HepG2 (cell line): ENCODE results near the gene TMEM217. TPM values are rescaled to one million over a fixed set of nuclear protein-coding genes. Genes with fewer than 3 reads are reported as not detected.

Experiments
- BRD4 ChIP-seq: sonication (generic); formaldehyde crosslinking; IDR thresholded peaks from 2 replicates; pipeline ENCODE4 v1.4.0; 2020; ENCODE audit warnings: missing genetic modification reagents
- GZF1 ChIP-seq: sonication (generic); formaldehyde crosslinking; IDR thresholded peaks from 2 replicates; pipeline ENCODE4 v1.5.1; 2020; ENCODE audit warnings: mild to moderate bottlenecking, missing genetic modification reagents
- JARID2 ChIP-seq: sonication (generic); formaldehyde crosslinking; IDR thresholded peaks from 2 replicates; pipeline ENCODE4 v1.8.1; 2023; ENCODE audit warnings: missing genetic modification reagents, inconsistent platforms; ENCODE audit not compliant: insufficient replicate concordance
- MYNN ChIP-seq: sonication (generic); formaldehyde crosslinking; IDR thresholded peaks from 2 replicates; pipeline ENCODE4 v1.4.0; 2020; ENCODE audit warnings: mild to moderate bottlenecking, low read depth, missing genetic modification reagents
- NR2F6 ChIP-seq, 2 experiments: IDR thresholded peaks; 2 replicates each; pipeline ENCODE4 v1.6.1; 2016; ENCODE audit warnings: antibody characterized with exemption in 1 of 2, mild to moderate bottlenecking in 1 of 2
- SIN3A ChIP-seq: IDR thresholded peaks from 2 replicates; pipeline ENCODE4 v1.6.1; 2011; ENCODE audit warnings: low read depth, mild to moderate bottlenecking, control low read depth, low read length, borderline replicate concordance
- SNRNP70 ChIP-seq: fragments of 200-400 bp; formaldehyde crosslinking; IDR thresholded peaks from 2 replicates; pipeline ENCODE4 v1.6.1; 2017; ENCODE audit warnings: mild to moderate bottlenecking, low read depth, low read length, moderate library complexity
- STAT6 ChIP-seq: sonication (generic); formaldehyde crosslinking; IDR thresholded peaks from 2 replicates; pipeline ENCODE4 v1.4.0; 2020; ENCODE audit warnings: missing genetic modification reagents, mild to moderate bottlenecking, borderline replicate concordance
- THAP9 ChIP-seq: sonication (generic); formaldehyde crosslinking; IDR thresholded peaks from 2 replicates; pipeline ENCODE4; 2020; ENCODE audit warnings: missing genetic modification reagents, mild to moderate bottlenecking, borderline replicate concordance
- ZFP36L1 ChIP-seq: sonication (generic); formaldehyde crosslinking; IDR thresholded peaks from 2 replicates; pipeline ENCODE4 v1.8.0; 2022; ENCODE audit warnings: mild to moderate bottlenecking, missing genetic modification reagents, moderate library complexity
- ZHX1 ChIP-seq: sonication (generic); formaldehyde crosslinking; IDR thresholded peaks from 2 replicates; pipeline ENCODE4 v1.8.1; 2022; ENCODE audit warnings: low read depth, mild to moderate bottlenecking, missing genetic modification reagents
- ZMYM4 ChIP-seq: sonication (generic); formaldehyde crosslinking; IDR thresholded peaks from 2 replicates; pipeline ENCODE4 v1.8.1; 2023; ENCODE audit warnings: mild to moderate bottlenecking, missing genetic modification reagents
- ZNF34 ChIP-seq: sonication (generic); formaldehyde crosslinking; IDR thresholded peaks from 2 replicates; pipeline ENCODE4 v1.4.0; 2020; ENCODE audit warnings: mild to moderate bottlenecking, missing genetic modification reagents, borderline replicate concordance
- ZNF383 ChIP-seq: sonication (generic); formaldehyde crosslinking; IDR thresholded peaks from 2 replicates; pipeline ENCODE4 v1.4.0; 2020; ENCODE audit warnings: missing genetic modification reagents, mild to moderate bottlenecking, borderline replicate concordance
- ZNF546 ChIP-seq: sonication (generic); formaldehyde crosslinking; conservative IDR thresholded peaks from 2 replicates; pipeline ENCODE4 v1.8.1; 2023; ENCODE audit warnings: mild to moderate bottlenecking, missing genetic modification reagents
- ZNF678 ChIP-seq: sonication (generic); formaldehyde crosslinking; IDR thresholded peaks from 2 replicates; pipeline ENCODE4 v1.4.0; 2020; ENCODE audit warnings: mild to moderate bottlenecking, missing genetic modification reagents
- ZNF776 ChIP-seq: sonication (generic); formaldehyde crosslinking; IDR thresholded peaks from 2 replicates; pipeline ENCODE4 v1.4.0; 2020; ENCODE audit warnings: mild to moderate bottlenecking, missing genetic modification reagents
- ZNF781 ChIP-seq: sonication (generic); formaldehyde crosslinking; IDR thresholded peaks from 2 replicates; pipeline ENCODE4 v1.5.1; 2020; ENCODE audit warnings: borderline replicate concordance, mild to moderate bottlenecking, missing genetic modification reagents; ENCODE audit errors: not compliant biosample characterization
- ZNF83 ChIP-seq: sonication (generic); formaldehyde crosslinking; IDR thresholded peaks from 2 replicates; pipeline ENCODE4 v1.4.0; 2020; ENCODE audit warnings: missing genetic modification reagents, mild to moderate bottlenecking, borderline replicate concordance
- ZSCAN9 ChIP-seq: IDR thresholded peaks from 2 replicates; pipeline ENCODE4 v1.6.1; 2016; ENCODE audit warnings: borderline replicate concordance
- polyA plus RNA-seq, 8 experiments: library from polyadenylated mRNA; depleted of rRNA in 3 of 8; stranded (reverse) in 7 of 8; unstranded in 1 of 8; fragments of >200 nt; fragmentation: Illumina TruSeq in 4 of 8; extraction: Trizol in 4 of 8; gene quantifications; 2 replicates each; pipeline versions ENCODE4 v1.2.1 to v1.2.3, GENCODE V29; 2011 to 2016; ENCODE audit warnings: low read depth in 4 of 8, missing spikeins in 1 of 8, mixed read lengths in 1 of 8; ENCODE audit not compliant: insufficient read depth in 1 of 8
- total RNA-seq, 5 experiments: library from RNA; depleted of rRNA; stranded (reverse); fragments of >200 nt; fragmentation: Illumina TruSeq; extraction: Trizol; gene quantifications; 2 replicates each; pipeline ENCODE4 v1.2.3, GENCODE V29; 2016; ENCODE audit warnings: low read depth in 1 of 5

The TMEM217 gene
- total and polyA plus RNA-seq, 2 of the 13 experiments (the other 11 are each of a cell fraction or from before 2014, with no cell fraction given): 2.3 to 3.4 TPM

- TF ChIP-seq ZHX1 (CRISPR knock-in tag) (peak; percentile 83; the same call in 1 of the 2 replicates), STAT6 (CRISPR knock-in tag) (no peak), ZNF383 (no peak), ZNF546 (CRISPR knock-in tag) (peak; percentile 67; the same call in 1 of the 2 replicates), ZNF34 (peak; percentile 91; the same call in 1 of the 2 replicates), BRD4 (peak; percentile 95), ZNF83 (CRISPR knock-in tag) (peak; percentile 79; the same call in 1 of the 2 replicates), ZFP36L1 (CRISPR knock-in tag) (peak; percentile 58; the same call in 1 of the 2 replicates), SNRNP70 (no peak), NR2F6 (IDR thresholded peaks at IDR 0.05) (no peak), NR2F6 (CRISPR knock-in tag; IDR thresholded peaks at IDR 0.05) (0 out of 2 replicates have a peak, but pooled peaks have one; percentile 14), ZMYM4 (CRISPR knock-in tag) (peak; percentile 95), ZNF781 (CRISPR knock-in tag) (peak; percentile 85), JARID2 (CRISPR knock-in tag) (peak; percentile 90), MYNN (CRISPR knock-in tag) (peak; percentile 86; the same call in 1 of the 2 replicates), THAP9 (CRISPR knock-in tag) (peak; percentile 95), ZNF776 (CRISPR knock-in tag) (peak; percentile 90; the same call in 1 of the 2 replicates), ZSCAN9 (CRISPR knock-in tag) (peak; percentile 50; the same call in 1 of the 2 replicates), SIN3A (0 out of 2 replicates have a peak, but pooled peaks have one; percentile 19), ZNF678 (CRISPR knock-in tag) (peak; percentile 51; the same call in 1 of the 2 replicates), GZF1 (CRISPR knock-in tag) (peak; percentile 86; the same call in 1 of the 2 replicates)
Measured at GRCh38 chr6:37257634-37258404, at the start of gene TMEM217, which contains the start of gene TBC1D22B (continued).
